SU-DHL-6 (cell line): Measurements from ENCODE around the gene DNAH3.
"Not testable (repeated sequence)": the region's sequence is repeated elsewhere in the genome, so short reads cannot be mapped to it uniquely, and the experiment has no call there.

Experiments
- H2AFZ ChIP-seq: fragments of 200-600 bp; sonication (generic); 2 replicates; pipeline ENCODE4 v1.6.1; 2014; ENCODE audit warnings: low read depth, mild to moderate bottlenecking, moderate library complexity, mixed read lengths, antibody characterized with exemption, low read length; ENCODE audit not compliant: severe bottlenecking
- H3F3A ChIP-seq: fragments of 200-600 bp; shearing (Covaris generic); 2 replicates; pipeline ENCODE4 v1.6.0; 2016; ENCODE audit warnings: antibody characterized with exemption, mild to moderate bottlenecking; ENCODE audit not compliant: insufficient read depth
- H3K27ac ChIP-seq: fragments of 200-600 bp; sonication (generic); 2 replicates; pipeline ENCODE4 v1.5.1; 2016; ENCODE audit warnings: low read depth, mild to moderate bottlenecking, low read length, moderate library complexity, mixed read lengths
- H3K27me3 ChIP-seq: fragments of 200-600 bp; sonication (generic), shearing (Covaris generic); 2 replicates; pipeline ENCODE4 v1.6.0; 2014; ENCODE audit warnings: mild to moderate bottlenecking, low read length
- H3K36me3 ChIP-seq: fragments of 200-600 bp; sonication (generic); 2 replicates; pipeline ENCODE4 v1.6.1; 2014; ENCODE audit warnings: mild to moderate bottlenecking, low read length, mixed read lengths
- H3K4me2 ChIP-seq: fragments of 300-600, 200-600 bp; shearing (Covaris generic), sonication (generic); 2 replicates; pipeline ENCODE4 v1.6.0; 2014; ENCODE audit warnings: low read length, low read depth, mild to moderate bottlenecking; ENCODE audit not compliant: poor library complexity, severe bottlenecking
- H3K4me3 ChIP-seq: fragments of 200-600 bp; sonication (generic); 2 replicates; pipeline ENCODE4 v1.5.1; 2014; ENCODE audit warnings: antibody characterized with exemption, low read length, mild to moderate bottlenecking, mixed read lengths; ENCODE audit not compliant: insufficient read depth, poor library complexity, severe bottlenecking
- H3K79me2 ChIP-seq: fragments of 200-600 bp; sonication (generic); 2 replicates; pipeline ENCODE4 v1.6.1; 2014; ENCODE audit warnings: mild to moderate bottlenecking, low read length, moderate library complexity; ENCODE audit not compliant: insufficient read depth
- H3K9ac ChIP-seq: fragments of 200-600 bp; sonication (generic); 2 replicates; pipeline ENCODE4 v1.7.0; 2014; ENCODE audit warnings: mild to moderate bottlenecking, low read length
- H3K9me2 ChIP-seq: fragments of 200-600 bp; sonication (generic); replicated peaks from 2 replicates; pipeline ENCODE4 v1.6.1; 2014; ENCODE audit warnings: low read length; ENCODE audit not compliant: insufficient read depth
- H3K9me3 ChIP-seq: fragments of 200-600 bp; sonication (generic); 2 replicates; pipeline ENCODE4 v1.6.1; 2014; ENCODE audit warnings: low read length, mixed read lengths; ENCODE audit not compliant: insufficient read depth
- H4K20me1 ChIP-seq: fragments of 200-600 bp; sonication (generic); 2 replicates; pipeline ENCODE4 v1.6.1; 2014; ENCODE audit warnings: low read depth, mild to moderate bottlenecking, antibody characterized with exemption, low read length, moderate library complexity, mixed read lengths
- EZH2phosphoT487 ChIP-seq: fragments of 200-600 bp; sonication (generic), shearing (Covaris generic); conservative IDR thresholded peaks from 2 replicates; pipeline ENCODE4 v1.6.1; 2018; ENCODE audit warnings: mild to moderate bottlenecking, antibody characterized with exemption, low read length, moderate library complexity, mixed read lengths
- TF ChIP-seq, protein P1 (sequence below): fragments of 200-600 bp; sonication (generic); IDR thresholded peaks from one replicate; pipeline ENCODE4 v1.5.1; 2017; ENCODE audit warnings: antibody characterized with exemption, mild to moderate bottlenecking, low read length, moderate library complexity; ENCODE audit not compliant: insufficient read depth, poor library complexity, severe bottlenecking

Gene DNAH3

DNA sequence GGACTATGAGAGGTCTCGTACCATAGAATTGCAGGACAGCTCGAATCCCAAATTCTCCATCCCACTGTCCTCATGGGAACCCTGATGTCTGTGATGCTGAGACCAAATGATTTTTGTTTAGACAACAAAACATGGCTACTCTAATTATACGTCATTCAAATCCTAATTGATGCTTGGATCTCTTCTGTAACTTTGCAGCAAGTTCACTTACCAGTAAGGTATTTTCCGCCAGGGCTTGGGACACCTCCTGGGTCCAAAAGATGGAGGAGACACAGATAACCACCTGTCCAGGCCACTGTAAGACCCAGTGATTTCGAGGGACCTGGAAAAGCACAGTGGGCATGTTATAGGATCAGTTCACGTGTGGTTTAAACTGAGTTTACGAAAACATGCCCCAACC lies 92.8 kb downstream of the DNAH3 start:
- H3K27ac ChIP-seq, result no peak overlapping the region
- H4K20me1 ChIP-seq, result no peaks in the 10 kb centered on the region
- H3F3A ChIP-seq, result no peaks in the 10 kb centered on the region
- no peaks in the 10 kb centered on the region for H3K9me2 ChIP-seq
- H3K79me2 ChIP-seq, result no peaks in the 10 kb centered on the region
- no peaks in the 10 kb centered on the region for H3K9me3 ChIP-seq
- H3K36me3 ChIP-seq, result no peaks in the 10 kb centered on the region
- H3K27me3 ChIP-seq, result no peaks in the 10 kb centered on the region
- no peak overlapping the region for H3K4me2 ChIP-seq
- H3K4me3 ChIP-seq, result no peak overlapping the region
- no peak overlapping the region for H2AFZ ChIP-seq
- H3K9ac ChIP-seq, result no peak overlapping the region
- TF ChIP-seq, protein P1, sequence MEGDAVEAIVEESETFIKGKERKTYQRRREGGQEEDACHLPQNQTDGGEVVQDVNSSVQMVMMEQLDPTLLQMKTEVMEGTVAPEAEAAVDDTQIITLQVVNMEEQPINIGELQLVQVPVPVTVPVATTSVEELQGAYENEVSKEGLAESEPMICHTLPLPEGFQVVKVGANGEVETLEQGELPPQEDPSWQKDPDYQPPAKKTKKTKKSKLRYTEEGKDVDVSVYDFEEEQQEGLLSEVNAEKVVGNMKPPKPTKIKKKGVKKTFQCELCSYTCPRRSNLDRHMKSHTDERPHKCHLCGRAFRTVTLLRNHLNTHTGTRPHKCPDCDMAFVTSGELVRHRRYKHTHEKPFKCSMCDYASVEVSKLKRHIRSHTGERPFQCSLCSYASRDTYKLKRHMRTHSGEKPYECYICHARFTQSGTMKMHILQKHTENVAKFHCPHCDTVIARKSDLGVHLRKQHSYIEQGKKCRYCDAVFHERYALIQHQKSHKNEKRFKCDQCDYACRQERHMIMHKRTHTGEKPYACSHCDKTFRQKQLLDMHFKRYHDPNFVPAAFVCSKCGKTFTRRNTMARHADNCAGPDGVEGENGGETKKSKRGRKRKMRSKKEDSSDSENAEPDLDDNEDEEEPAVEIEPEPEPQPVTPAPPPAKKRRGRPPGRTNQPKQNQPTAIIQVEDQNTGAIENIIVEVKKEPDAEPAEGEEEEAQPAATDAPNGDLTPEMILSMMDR, result no peak
- TF ChIP-seq EZH2phosphoT487, result no peak

DNA sequence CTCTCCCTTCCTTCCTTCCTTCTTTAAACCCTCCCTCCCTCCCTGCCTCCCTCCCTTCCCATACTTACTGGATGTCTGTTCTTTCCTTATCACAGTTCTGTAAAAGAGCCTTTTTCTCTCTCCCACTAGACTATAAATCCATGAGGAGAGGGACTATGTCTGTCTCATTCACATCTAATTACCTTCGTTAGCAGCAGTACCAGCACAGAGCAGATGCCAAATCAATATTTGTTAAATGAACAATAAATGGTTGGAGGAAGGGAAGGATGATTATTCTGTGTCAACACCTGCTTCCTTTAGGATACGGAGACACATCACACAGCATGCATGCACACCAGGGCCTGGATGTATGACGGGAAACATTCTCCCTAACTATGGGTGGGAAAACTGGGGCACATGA lies 94.2 kb downstream of the DNAH3 start:
- Histone ChIP-seq H4K20me1 (no peaks in the 10 kb centered on the region), H3K4me3 (no peak overlapping the region), H3K9me3 (no peaks in the 10 kb centered on the region), H2AFZ (no peak overlapping the region), H3K27ac (no peak overlapping the region), H3F3A (no peaks in the 10 kb centered on the region), H3K36me3 (no peaks in the 10 kb centered on the region), H3K9ac (no peak overlapping the region), H3K27me3 (no peaks in the 10 kb centered on the region), H3K79me2 (no peaks in the 10 kb centered on the region), H3K9me2 (no peaks in the 10 kb centered on the region), H3K4me2 (no peak overlapping the region)
- TF ChIP-seq EZH2phosphoT487, result no peak
- TF ChIP-seq, protein P1, result no peak

DNA sequence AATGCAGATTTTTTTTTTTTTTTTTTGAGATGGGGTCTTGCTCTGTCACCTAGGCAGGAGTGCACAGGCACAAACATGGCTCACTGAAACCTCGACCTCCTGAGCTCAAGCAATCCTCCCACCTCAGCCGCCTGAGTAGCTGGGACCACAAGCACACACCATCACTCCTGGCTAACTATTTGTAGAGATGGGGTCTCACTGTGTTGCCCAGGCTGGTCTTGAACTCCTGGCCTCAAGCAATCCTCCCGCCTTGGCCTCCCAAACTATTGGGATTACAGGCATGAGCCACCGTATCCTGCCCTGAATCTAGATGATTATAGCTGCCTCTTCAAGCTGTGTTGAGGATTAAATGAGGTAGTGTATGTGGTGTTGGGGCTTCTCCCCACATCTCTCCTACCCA lies 94.9 kb downstream of the DNAH3 start:
- not testable (repeated sequence) for H2AFZ ChIP-seq, H3K9me2 ChIP-seq, H3K36me3 ChIP-seq, H4K20me1 ChIP-seq, H3K9ac ChIP-seq, H3F3A ChIP-seq, H3K9me3 ChIP-seq, H3K4me3 ChIP-seq, H3K27me3 ChIP-seq, H3K4me2 ChIP-seq, H3K27ac ChIP-seq, H3K79me2 ChIP-seq

DNA sequence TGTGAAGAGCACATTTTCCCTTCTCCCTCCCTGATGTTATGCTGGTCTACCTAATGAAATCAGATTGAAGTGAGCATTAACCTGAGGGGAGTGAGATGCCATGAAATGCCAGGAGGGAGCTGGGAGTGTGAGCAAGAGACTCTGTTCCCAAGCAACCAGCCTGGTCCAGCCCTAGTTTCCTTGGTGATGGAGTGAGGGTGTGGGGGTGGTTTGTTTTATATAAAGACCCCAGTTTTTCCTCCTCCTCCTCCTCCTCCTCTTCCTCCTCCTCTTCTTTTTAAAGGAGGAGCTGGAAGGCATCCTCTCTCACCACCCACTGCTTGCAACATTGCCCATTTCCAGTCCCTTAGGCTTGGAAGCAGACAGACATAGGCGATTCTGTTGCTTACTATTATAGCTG lies 97.1 kb downstream of the DNAH3 start:
- TF ChIP-seq, protein P1, result no peak
- no peak for TF ChIP-seq EZH2phosphoT487
- no peaks in the 10 kb centered on the region for H3K9me2 ChIP-seq
- H3F3A ChIP-seq, result no peaks in the 10 kb centered on the region
- H3K4me2 ChIP-seq, result no peak overlapping the region
- no peak overlapping the region for H3K27ac ChIP-seq
- no peaks in the 10 kb centered on the region for H3K36me3 ChIP-seq
- H3K4me3 ChIP-seq, result no peak overlapping the region
- no peaks in the 10 kb centered on the region for H3K27me3 ChIP-seq
- no peaks in the 10 kb centered on the region for H3K79me2 ChIP-seq
- no peak overlapping the region for H3K9ac ChIP-seq
- no peaks in the 10 kb centered on the region for H3K9me3 ChIP-seq
- no peaks in the 10 kb centered on the region for H4K20me1 ChIP-seq
- H2AFZ ChIP-seq, result no peak overlapping the region

DNA sequence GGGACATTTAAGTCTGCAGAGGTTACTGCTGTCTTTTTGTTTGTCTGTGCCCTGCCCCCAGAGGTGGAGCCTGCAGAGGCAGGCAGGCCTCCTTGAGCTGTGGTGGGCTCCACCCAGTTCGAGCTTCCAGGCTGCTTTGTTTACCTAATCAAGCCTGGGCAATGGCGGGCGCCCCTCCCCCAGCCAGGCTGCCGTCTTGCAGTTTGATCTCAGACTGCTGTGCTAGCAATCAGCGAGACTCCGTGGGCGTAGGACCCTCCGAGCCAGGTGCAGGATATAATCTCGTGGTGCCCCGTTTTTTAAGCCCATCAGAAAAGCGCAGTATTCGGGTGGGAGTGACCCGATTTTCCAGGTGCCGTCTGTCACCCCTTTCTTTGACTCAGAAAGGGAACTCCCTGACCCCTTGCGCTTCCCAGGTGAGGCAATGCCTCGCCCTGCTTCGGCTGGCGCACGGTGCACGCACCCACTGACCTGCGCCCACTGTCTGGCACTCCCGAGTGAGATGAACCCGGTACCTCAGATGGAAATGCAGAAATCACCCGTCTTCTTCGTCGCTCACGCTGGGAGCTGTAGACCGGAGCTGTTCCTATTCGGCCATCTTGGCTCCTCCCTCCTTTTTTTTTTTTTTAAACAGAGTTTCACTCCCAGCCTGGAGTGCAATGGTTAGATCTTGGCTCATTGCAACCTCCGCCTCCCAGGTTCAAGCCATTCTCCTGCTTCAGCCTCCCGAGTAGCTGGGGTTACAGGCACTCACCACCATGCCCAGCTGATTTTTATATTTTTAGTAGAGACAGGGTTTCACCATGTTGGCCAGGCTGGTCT lies 102.3 kb downstream of the DNAH3 start:
- H3K4me3 ChIP-seq, H3K79me2 ChIP-seq, H3K4me2 ChIP-seq, H3K36me3 ChIP-seq, H3K27ac ChIP-seq, H3F3A ChIP-seq, H2AFZ ChIP-seq, H3K9me2 ChIP-seq, H3K27me3 ChIP-seq, H3K9me3 ChIP-seq, H4K20me1 ChIP-seq, H3K9ac ChIP-seq: not testable (repeated sequence)
